ENCODE results near the gene ISCU.

GRCh38 chr12:108562348-108563135 is at the start of gene ISCU:
- TF ChIP-seq CEBPB (IDR thresholded peaks at IDR 0.05) (no peak), CREB1 (IDR thresholded peaks at IDR 0.05; ENCODE audit: low read depth) (peak; percentile 82), YY1 (IDR thresholded peaks at IDR 0.05; ENCODE audit: low read depth) (peak; percentile 94), RAD21 (IDR thresholded peaks at IDR 0.05; ENCODE audit: low read depth) (no peak), MAX (IDR thresholded peaks at IDR 0.05) (peak; percentile 65; the same call in 1 of the 2 replicates), EP300 (IDR thresholded peaks at IDR 0.05; ENCODE audit: borderline replicate concordance) (no peak), TCF12 (IDR thresholded peaks at IDR 0.05; ENCODE audit: low read depth) (peak; percentile 8; the same call in 1 of the 2 replicates), USF1 (IDR thresholded peaks at IDR 0.05) (no peak), NFIC (IDR thresholded peaks at IDR 0.05) (no peak), TAF1 (IDR thresholded peaks at IDR 0.05; ENCODE audit: low read depth) (peak; percentile 64; the same call in 1 of the 2 replicates), TEAD4 (IDR thresholded peaks at IDR 0.05) (no peak)

Measured in Ishikawa (cell line).